22Rv1 (cell line): ENCODE measurements around the gene SLC4A9.
"Not testable (repeated sequence)": the region's sequence is repeated elsewhere in the genome, so short reads cannot be mapped to it uniquely, and the experiment has no call there.

Source experiments
- CTCF ChIP-seq: fragments of 450-650 bp; IDR thresholded peaks from 2 replicates; pipeline ENCODE4 v1.5.1; 2017; ENCODE audit warnings: mild to moderate bottlenecking
- ZFX ChIP-seq: fragments of 450-650 bp; IDR thresholded peaks from 2 replicates; pipeline ENCODE4 v1.6.1; 2017; ENCODE audit warnings: antibody characterized with exemption, borderline replicate concordance

- TF ChIP-seq CTCF, ZFX: not testable (repeated sequence)
Observed at GRCh38 chr5:140343849-140344248, 16.1 kb upstream of the SLC4A9 start.
